Measurements from ENCODE around the gene MVB12B.

MVB12B gene

GRCh38 chr9:126439883-126440653 is 113.4 kb downstream of the MVB12B start:
- Histone ChIP-seq H3K27me3 (replicated peaks; ENCODE audit: control insufficient read depth, insufficient read depth, low read length) (no peaks in the 10 kb centered on the region), H3K9me3 (ENCODE audit: control insufficient read depth, low read length) (no peaks in the 10 kb centered on the region), H3K9ac (ENCODE audit: low read length) (peak overlapping the region; percentile 9), H3K4me3 (ENCODE audit: low read length) (no peak overlapping the region), H3K36me3 (ENCODE audit: control insufficient read depth, insufficient read depth, low read length, severe bottlenecking) (no peaks in the 10 kb centered on the region), H3K4me1 (ENCODE audit: control insufficient read depth, insufficient read depth, low read length) (peaks cover 19% of the 10 kb centered on the region)
- no peak for DNase-seq (ENCODE audit: low read depth)

- Histone ChIP-seq H3K9me3 (ENCODE audit: control insufficient read depth, low read length) (no peaks in the 10 kb centered on the region), H3K27me3 (replicated peaks; ENCODE audit: control insufficient read depth, insufficient read depth, low read length) (no peaks in the 10 kb centered on the region), H3K36me3 (ENCODE audit: control insufficient read depth, insufficient read depth, low read length, severe bottlenecking) (no peaks in the 10 kb centered on the region), H3K4me3 (ENCODE audit: low read length) (no peak overlapping the region), H3K9ac (ENCODE audit: low read length) (peak overlapping the region; percentile 27), H3K4me1 (ENCODE audit: control insufficient read depth, insufficient read depth, low read length) (peaks cover 19% of the 10 kb centered on the region)
- DNase-seq (ENCODE audit: low read depth), result no peak
Measured at GRCh38 chr9:126440940-126441339, 114.3 kb downstream of the MVB12B start.

- no peaks in the 10 kb centered on the region for H3K36me3 ChIP-seq (ENCODE audit: control insufficient read depth, insufficient read depth, low read length, severe bottlenecking)
- H3K4me1 ChIP-seq (ENCODE audit: control insufficient read depth, insufficient read depth, low read length), result peaks cover 8% of the 10 kb centered on the region
- H3K9ac ChIP-seq (ENCODE audit: low read length), result no peak overlapping the region
- DNase-seq (ENCODE audit: low read depth), result no peak
- H3K4me3 ChIP-seq (ENCODE audit: low read length), result no peak overlapping the region
- no peaks in the 10 kb centered on the region for H3K9me3 ChIP-seq (ENCODE audit: control insufficient read depth, low read length)
- H3K27me3 ChIP-seq (replicated peaks; ENCODE audit: control insufficient read depth, insufficient read depth, low read length), result no peaks in the 10 kb centered on the region
Measured at GRCh38 chr9:126442636-126443035, 116.0 kb downstream of the MVB12B start.

- peaks cover 8% of the 10 kb centered on the region for H3K4me1 ChIP-seq (ENCODE audit: control insufficient read depth, insufficient read depth, low read length)
- DNase-seq (ENCODE audit: low read depth), result no peak
- no peak overlapping the region for H3K9ac ChIP-seq (ENCODE audit: low read length)
- no peaks in the 10 kb centered on the region for H3K36me3 ChIP-seq (ENCODE audit: control insufficient read depth, insufficient read depth, low read length, severe bottlenecking)
- no peaks in the 10 kb centered on the region for H3K9me3 ChIP-seq (ENCODE audit: control insufficient read depth, low read length)
- H3K4me3 ChIP-seq (ENCODE audit: low read length), result no peak overlapping the region
- H3K27me3 ChIP-seq (replicated peaks; ENCODE audit: control insufficient read depth, insufficient read depth, low read length), result no peaks in the 10 kb centered on the region
Measured at GRCh38 chr9:126443144-126443543, 116.5 kb downstream of the MVB12B start.

- DNase-seq (ENCODE audit: low read depth), result no peak
- no peaks in the 10 kb centered on the region for H3K36me3 ChIP-seq (ENCODE audit: control insufficient read depth, insufficient read depth, low read length, severe bottlenecking)
- H3K4me1 ChIP-seq (ENCODE audit: control insufficient read depth, insufficient read depth, low read length), result no peaks in the 10 kb centered on the region
- no peaks in the 10 kb centered on the region for H3K9me3 ChIP-seq (ENCODE audit: control insufficient read depth, low read length)
- no peak overlapping the region for H3K4me3 ChIP-seq (ENCODE audit: low read length)
- H3K27me3 ChIP-seq (replicated peaks; ENCODE audit: control insufficient read depth, insufficient read depth, low read length), result no peaks in the 10 kb centered on the region
- H3K9ac ChIP-seq (ENCODE audit: low read length), result no peak overlapping the region
Measured at GRCh38 chr9:126448136-126448535, 121.5 kb downstream of the MVB12B start.

GRCh38 chr9:126448865-126449577 is 122.4 kb downstream of the MVB12B start:
- H3K36me3 ChIP-seq (ENCODE audit: control insufficient read depth, insufficient read depth, low read length, severe bottlenecking), result no peaks in the 10 kb centered on the region
- H3K4me1 ChIP-seq (ENCODE audit: control insufficient read depth, insufficient read depth, low read length), result no peaks in the 10 kb centered on the region
- H3K9me3 ChIP-seq (ENCODE audit: control insufficient read depth, low read length), result no peaks in the 10 kb centered on the region
- H3K4me3 ChIP-seq (ENCODE audit: low read length), result no peak overlapping the region
- H3K9ac ChIP-seq (ENCODE audit: low read length), result no peak overlapping the region
- no peaks in the 10 kb centered on the region for H3K27me3 ChIP-seq (replicated peaks; ENCODE audit: control insufficient read depth, insufficient read depth, low read length)
- no peak for DNase-seq (ENCODE audit: low read depth)

- Histone ChIP-seq H3K4me3 (ENCODE audit: low read length) (no peak overlapping the region), H3K27me3 (replicated peaks; ENCODE audit: control insufficient read depth, insufficient read depth, low read length) (no peaks in the 10 kb centered on the region), H3K4me1 (ENCODE audit: control insufficient read depth, insufficient read depth, low read length) (no peaks in the 10 kb centered on the region), H3K9me3 (ENCODE audit: control insufficient read depth, low read length) (no peaks in the 10 kb centered on the region), H3K36me3 (ENCODE audit: control insufficient read depth, insufficient read depth, low read length, severe bottlenecking) (no peaks in the 10 kb centered on the region), H3K9ac (ENCODE audit: low read length) (no peak overlapping the region)
- no peak for DNase-seq (ENCODE audit: low read depth)
Measured at GRCh38 chr9:126449725-126450667, 123.4 kb downstream of the MVB12B start.

- DNase-seq (ENCODE audit: low read depth), result no peak
- H3K36me3 ChIP-seq (ENCODE audit: control insufficient read depth, insufficient read depth, low read length, severe bottlenecking), result no peaks in the 10 kb centered on the region
- no peak overlapping the region for H3K9ac ChIP-seq (ENCODE audit: low read length)
- H3K4me3 ChIP-seq (ENCODE audit: low read length), result no peak overlapping the region
- no peaks in the 10 kb centered on the region for H3K27me3 ChIP-seq (replicated peaks; ENCODE audit: control insufficient read depth, insufficient read depth, low read length)
- H3K4me1 ChIP-seq (ENCODE audit: control insufficient read depth, insufficient read depth, low read length), result no peaks in the 10 kb centered on the region
- no peaks in the 10 kb centered on the region for H3K9me3 ChIP-seq (ENCODE audit: control insufficient read depth, low read length)
Measured at GRCh38 chr9:126450668-126451205, 124.1 kb downstream of the MVB12B start.

- Histone ChIP-seq H3K9ac (ENCODE audit: low read length) (no peak overlapping the region), H3K9me3 (ENCODE audit: control insufficient read depth, low read length) (no peaks in the 10 kb centered on the region), H3K27me3 (replicated peaks; ENCODE audit: control insufficient read depth, insufficient read depth, low read length) (no peaks in the 10 kb centered on the region), H3K4me3 (ENCODE audit: low read length) (no peak overlapping the region), H3K36me3 (ENCODE audit: control insufficient read depth, insufficient read depth, low read length, severe bottlenecking) (no peaks in the 10 kb centered on the region), H3K4me1 (ENCODE audit: control insufficient read depth, insufficient read depth, low read length) (no peaks in the 10 kb centered on the region)
- DNase-seq (ENCODE audit: low read depth), result no peak
Measured at GRCh38 chr9:126451316-126451885, 124.8 kb downstream of the MVB12B start.

GRCh38 chr9:126452106-126452505 is 125.5 kb downstream of the MVB12B start:
- no peaks in the 10 kb centered on the region for H3K27me3 ChIP-seq (replicated peaks; ENCODE audit: control insufficient read depth, insufficient read depth, low read length)
- H3K4me3 ChIP-seq (ENCODE audit: low read length), result no peak overlapping the region
- H3K4me1 ChIP-seq (ENCODE audit: control insufficient read depth, insufficient read depth, low read length), result peaks cover 5% of the 10 kb centered on the region
- DNase-seq (ENCODE audit: low read depth), result no peak
- no peak overlapping the region for H3K9ac ChIP-seq (ENCODE audit: low read length)
- no peaks in the 10 kb centered on the region for H3K36me3 ChIP-seq (ENCODE audit: control insufficient read depth, insufficient read depth, low read length, severe bottlenecking)
- H3K9me3 ChIP-seq (ENCODE audit: control insufficient read depth, low read length), result no peaks in the 10 kb centered on the region
